Measurements from ENCODE around the gene TRAM2. TPM values are rescaled to one million over a fixed set of nuclear protein-coding genes. Genes with fewer than 3 reads are reported as not detected.

Gene TRAM2
- total and polyA plus RNA-seq, 2 of the 8 experiments (the other 6 are each of a cell fraction or from before 2014, with no cell fraction given): 9.0 to 21.4 TPM

DNA sequence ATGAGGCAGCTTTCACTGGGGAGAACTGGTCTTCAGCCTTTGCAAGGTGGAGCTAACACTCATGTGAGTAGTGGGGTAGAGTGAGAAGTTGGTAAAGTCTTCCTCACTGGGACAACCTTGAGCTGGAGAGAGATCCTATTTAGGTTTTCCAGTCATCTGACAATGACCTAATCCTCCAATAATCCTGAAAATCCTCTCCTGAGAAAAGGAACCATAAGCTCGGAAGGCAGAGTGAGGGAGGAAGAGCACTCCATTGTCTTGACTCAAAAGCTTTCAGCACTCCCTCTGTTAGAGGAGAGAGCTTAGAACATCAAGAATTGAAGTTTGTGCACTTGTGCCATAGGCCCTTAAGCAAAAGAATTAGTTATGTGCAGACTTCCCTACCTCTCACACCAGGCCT, 77.8 kb downstream of the TRAM2 start:
- Histone ChIP-seq H3K18ac (ENCODE audit: extremely low read depth, low read length) (0 out of 2 replicates have a peak overlapping the region, but pooled peaks have one; percentile 38), H2AK5ac (ENCODE audit: low read depth, low read length) (no peak overlapping the region), H3K4me1 (replicated peaks in 1 of 4; ENCODE audit: control insufficient read depth in 3 of 4, insufficient read depth in 4 of 4, low read length in 3 of 4) (peaks cover 0 to 7% (median 3%) of the 10 kb centered on the region in 4 experiments; a peak in 4 of 7 replicates), H3K14ac (ENCODE audit: insufficient read length) (no peak overlapping the region), H3K36me3 (ENCODE audit: control insufficient read depth in 2 of 4, insufficient read depth in 4 of 4, low read length in 3 of 4) (peaks cover 0 to 5% (median 0%) of the 10 kb centered on the region in 4 experiments; a peak in 1 of 8 replicates), H2BK12ac (ENCODE audit: low read depth, low read length) (no peak overlapping the region), H4K91ac (replicated peaks; ENCODE audit: insufficient read length, low read length) (no peak overlapping the region), H3K79me1 (ENCODE audit: low read depth, low read length) (no peaks in the 10 kb centered on the region), H2AFZ (ENCODE audit: low read length) (no peak overlapping the region), H2BK20ac (ENCODE audit: low read length) (no peak overlapping the region), H2BK15ac (ENCODE audit: low read length) (no peak overlapping the region), H3K56ac (replicated peaks; ENCODE audit: insufficient read length, low read depth, low read length) (no peak overlapping the region), H4K8ac (ENCODE audit: extremely low read depth, insufficient read depth, low read length) (no peak overlapping the region), H4K5ac (ENCODE audit: insufficient read length, low read depth, low read length) (no peak overlapping the region), H2BK120ac (replicated peaks; ENCODE audit: low read depth, low read length) (no peak overlapping the region), H3K27me3 (replicated peaks in 1 of 4; ENCODE audit: control insufficient read depth in 3 of 4, extremely low read depth in 1 of 4, insufficient read depth in 3 of 4, low read length in 3 of 4) (no peaks in the 10 kb centered on the region), H3K23ac (ENCODE audit: insufficient read length) (no peak overlapping the region), H3K4ac (replicated peaks; ENCODE audit: insufficient read length, low read depth, low read length) (no peak overlapping the region), H4K20me1 (replicated peaks in 1 of 2; ENCODE audit: control insufficient read depth in 1 of 2, insufficient read depth in 2 of 2, low read length in 2 of 2) (no peaks in the 10 kb centered on the region), H2BK5ac (ENCODE audit: low read depth, low read length) (no peak overlapping the region), H3K9ac (replicated peaks in 1 of 4; ENCODE audit: extremely low read depth in 1 of 4, low read depth in 3 of 4, low read length in 3 of 4) (no peak overlapping the region), H3K9me3 (ENCODE audit: insufficient read depth in 2 of 2, low read depth in 1 of 2, low read length in 1 of 2) (no peaks in the 10 kb centered on the region), H3K79me2 (ENCODE audit: control insufficient read depth in 1 of 2, insufficient read depth in 2 of 2, low read length in 2 of 2) (no peaks in the 10 kb centered on the region), H3K4me3 (ENCODE audit: extremely low read depth in 1 of 4, insufficient read depth in 2 of 4, low read depth in 3 of 4, low read length in 4 of 4) (no peak overlapping the region), H3K23me2 (ENCODE audit: low read depth, low read length) (no peaks in the 10 kb centered on the region), H3K4me2 (ENCODE audit: insufficient read depth in 1 of 2, low read depth in 2 of 2, low read length in 2 of 2) (no peak overlapping the region), H3K27ac (ENCODE audit: low read depth, low read length) (no peak overlapping the region)
- WGBS, 2 experiments (ENCODE audit: extremely low coverage in 1 of 2, insufficient coverage in 1 of 2, insufficient read length in 1 of 2, insufficient replicate concordance in 2 of 2, low coverage in 1 of 2, low lambda C conversion rate in 2 of 2, missing lambda C conversion rate in 1 of 2): 81% methylated on average over 1 of the region's 1 CpG; no CpG with 5 or more reads in 1 of the 2 experiments
- POLR2A ChIA-PET (ENCODE audit: partially characterized antibody): interaction anchor here (1.5 kb wide), 2 partner anchors 10 to 77 kb away, joined by 5 read pairs; no protein-coding TSS in a partner anchor
- DNase-seq (ENCODE audit: low read depth in 1 of 2, low spot score in 2 of 2): peak in 1 of 2 experiments; percentile 43
- no peak for FAIRE-seq
- CTCF ChIA-PET (ENCODE audit: partially characterized antibody): interaction anchor here (0.7 to 3.0 kb wide), 12 partner anchors 13 to 164 kb away, joined by 3 to 10 read pairs (median 4); no protein-coding TSS in a partner anchor
- TF ChIP-seq RFX5 (IDR thresholded peaks at IDR 0.05; ENCODE audit: borderline replicate concordance, low read depth, low read length) (no peak), TBP (IDR thresholded peaks at IDR 0.05; ENCODE audit: low read depth, low read length) (no peak), BACH1 (IDR thresholded peaks at IDR 0.05; ENCODE audit: low read length) (no peak), BRCA1 (IDR thresholded peaks at IDR 0.05; ENCODE audit: low read depth, low read length) (no peak), SIRT6 (IDR thresholded peaks at IDR 0.05; ENCODE audit: low read length) (no peak), GTF2F1 (IDR thresholded peaks at IDR 0.05; ENCODE audit: borderline replicate concordance, low read depth, low read length) (no peak), TAF1 (IDR thresholded peaks at IDR 0.05; ENCODE audit: low read depth, low read length) (no peak), SAP30 (IDR thresholded peaks at IDR 0.05; ENCODE audit: insufficient read depth, insufficient replicate concordance, low read length) (no peak), JUND (IDR thresholded peaks at IDR 0.05; ENCODE audit: low read length) (no peak), POLR2A (IDR thresholded peaks at IDR 0.05; ENCODE audit: control extremely low read depth in 1 of 2, low read depth in 2 of 2, low read length in 2 of 2) (no peak), RBBP5 (IDR thresholded peaks at IDR 0.05; ENCODE audit: borderline replicate concordance, low read depth, low read length) (no peak), EGR1 (IDR thresholded peaks at IDR 0.05; ENCODE audit: borderline replicate concordance, low read depth, low read length) (no peak), RXRA (IDR thresholded peaks at IDR 0.05; ENCODE audit: insufficient read depth, low read depth, low read length) (no peak)
- TF ChIP-seq, protein P1, sequence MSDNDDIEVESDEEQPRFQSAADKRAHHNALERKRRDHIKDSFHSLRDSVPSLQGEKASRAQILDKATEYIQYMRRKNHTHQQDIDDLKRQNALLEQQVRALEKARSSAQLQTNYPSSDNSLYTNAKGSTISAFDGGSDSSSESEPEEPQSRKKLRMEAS (IDR thresholded peaks at IDR 0.05): no peak
